Bronchial epithelial cell (primary cell): ENCODE results near the gene PAQR4. TPM values are rescaled to one million over a fixed set of nuclear protein-coding genes. Genes with fewer than 3 reads are reported as not detected.
"Not testable (repeated sequence)": the region's sequence is repeated elsewhere in the genome, so short reads cannot be mapped to it uniquely, and the experiment has no call there.

Experiments
- DNase-seq: peaks from one replicate; pipeline ENCODE4 v3.0.0-alpha.2; 2010; ENCODE audit warnings: low read depth
- FAIRE-seq: peaks from 2 replicates; lab custom pipeline; 2011; peaks lifted over from hg19 to GRCh38; lab: Jason Lieb, UNC
- H3K27me3 ChIP-seq: 2 replicates; pipeline ENCODE4 v1.5.1; 2011; ENCODE audit warnings: low read length; ENCODE audit not compliant: control insufficient read depth, insufficient read depth
- H3K36me3 ChIP-seq: 2 replicates; pipeline ENCODE4 v1.5.1; 2011; ENCODE audit warnings: low read length; ENCODE audit not compliant: control insufficient read depth, insufficient read depth
- H3K4me3 ChIP-seq: 2 replicates; pipeline ENCODE4 v1.5.1; 2011; ENCODE audit warnings: mild to moderate bottlenecking, low read depth, low read length, control low read depth
- total RNA-seq: library from RNA; depleted of rRNA; stranded (reverse); fragments of >200 nt; gene quantifications from 2 replicates; pipeline ENCODE4 v1.2.1, GENCODE V29; 2014
- TF ChIP-seq, protein P1 (sequence below): IDR thresholded peaks from 2 replicates; pipeline ENCODE4 v1.5.1; 2011; ENCODE audit warnings: mild to moderate bottlenecking, moderate library complexity, low read length, control low read depth, inconsistent platforms; ENCODE audit not compliant: insufficient read depth, severe bottlenecking

The PAQR4 gene
- total RNA-seq, 1 donor from 2014 or later: 5.3 TPM

DNA sequence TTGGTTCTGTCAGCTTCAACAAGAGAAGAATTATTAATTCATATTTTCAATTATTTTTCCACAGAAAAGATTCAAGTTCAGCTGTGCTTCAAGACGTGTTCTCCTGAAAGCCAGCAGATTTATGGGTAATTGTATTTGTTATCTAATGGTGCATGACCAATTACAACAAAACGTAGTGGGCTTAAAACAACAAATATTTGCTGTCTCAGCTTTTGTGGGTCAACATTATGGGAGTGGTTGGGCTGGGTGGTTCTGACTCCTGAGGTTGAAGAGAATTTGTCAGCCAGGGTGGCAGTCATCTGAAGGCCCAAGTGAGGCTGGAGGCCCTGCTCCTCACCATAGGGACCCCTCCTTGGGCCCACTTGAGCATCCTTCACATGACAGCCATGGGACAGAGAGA lies 29.2 kb upstream of the PAQR4 start:
- Histone ChIP-seq H3K4me3 (no peak overlapping the region), H3K27me3 (no peaks in the 10 kb centered on the region), H3K36me3 (peaks cover 43% of the 10 kb centered on the region)
- DNase-seq: no peak
- TF ChIP-seq, protein P1, sequence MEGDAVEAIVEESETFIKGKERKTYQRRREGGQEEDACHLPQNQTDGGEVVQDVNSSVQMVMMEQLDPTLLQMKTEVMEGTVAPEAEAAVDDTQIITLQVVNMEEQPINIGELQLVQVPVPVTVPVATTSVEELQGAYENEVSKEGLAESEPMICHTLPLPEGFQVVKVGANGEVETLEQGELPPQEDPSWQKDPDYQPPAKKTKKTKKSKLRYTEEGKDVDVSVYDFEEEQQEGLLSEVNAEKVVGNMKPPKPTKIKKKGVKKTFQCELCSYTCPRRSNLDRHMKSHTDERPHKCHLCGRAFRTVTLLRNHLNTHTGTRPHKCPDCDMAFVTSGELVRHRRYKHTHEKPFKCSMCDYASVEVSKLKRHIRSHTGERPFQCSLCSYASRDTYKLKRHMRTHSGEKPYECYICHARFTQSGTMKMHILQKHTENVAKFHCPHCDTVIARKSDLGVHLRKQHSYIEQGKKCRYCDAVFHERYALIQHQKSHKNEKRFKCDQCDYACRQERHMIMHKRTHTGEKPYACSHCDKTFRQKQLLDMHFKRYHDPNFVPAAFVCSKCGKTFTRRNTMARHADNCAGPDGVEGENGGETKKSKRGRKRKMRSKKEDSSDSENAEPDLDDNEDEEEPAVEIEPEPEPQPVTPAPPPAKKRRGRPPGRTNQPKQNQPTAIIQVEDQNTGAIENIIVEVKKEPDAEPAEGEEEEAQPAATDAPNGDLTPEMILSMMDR: no peak
- no peak for FAIRE-seq

DNA sequence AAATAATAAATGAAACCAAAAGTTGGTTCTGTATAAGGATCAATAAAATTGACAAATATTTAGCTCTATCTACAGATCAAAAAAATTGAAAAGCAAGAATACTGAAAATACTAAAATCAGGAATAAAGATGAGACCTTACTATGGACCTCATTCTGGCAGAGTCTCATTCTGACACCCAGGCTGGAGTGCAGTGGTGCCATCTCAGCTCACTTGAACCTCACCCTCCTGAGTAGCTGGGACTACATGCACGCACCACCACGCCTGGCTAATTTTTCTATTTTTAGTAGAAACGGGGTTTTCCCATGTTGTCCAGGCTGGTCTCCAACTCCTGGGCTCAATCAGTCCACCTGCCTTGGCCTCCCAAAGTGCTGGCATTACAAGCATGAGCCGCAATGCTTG lies 27.1 kb upstream of the PAQR4 start:
- no peak for FAIRE-seq
- TF ChIP-seq, protein P1: no peak
- H3K4me3 ChIP-seq: no peak overlapping the region

DNA sequence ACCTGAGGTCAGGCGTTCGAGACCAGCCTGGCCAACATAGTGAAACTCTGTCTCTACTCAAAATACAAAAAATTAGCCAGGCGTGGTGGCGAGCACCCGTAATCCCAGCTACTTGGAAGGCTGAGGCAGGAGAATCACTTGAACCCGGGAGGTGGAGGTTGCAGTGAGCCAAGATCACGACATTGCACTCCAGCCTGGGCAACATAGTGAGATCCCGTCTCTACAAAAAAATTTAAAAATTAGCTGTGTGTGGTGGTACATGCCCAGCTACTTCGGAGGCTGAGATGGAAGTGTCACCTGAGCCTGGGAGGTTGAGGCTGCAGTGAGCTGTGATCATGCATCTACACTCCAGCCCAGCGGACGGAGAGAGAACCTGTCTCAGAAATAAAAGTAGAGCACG lies 25.4 kb upstream of the PAQR4 start:
- not testable (repeated sequence) for H3K4me3 ChIP-seq, DNase-seq, FAIRE-seq, H3K27me3 ChIP-seq
- H3K36me3 ChIP-seq: peaks cover 22% of the 10 kb centered on the region

More for the DNA sequence above, 27.1 kb upstream of the PAQR4 start:
- no peak for DNase-seq
- H3K36me3 ChIP-seq: peaks cover 33% of the 10 kb centered on the region
- no peaks in the 10 kb centered on the region for H3K27me3 ChIP-seq

DNA sequence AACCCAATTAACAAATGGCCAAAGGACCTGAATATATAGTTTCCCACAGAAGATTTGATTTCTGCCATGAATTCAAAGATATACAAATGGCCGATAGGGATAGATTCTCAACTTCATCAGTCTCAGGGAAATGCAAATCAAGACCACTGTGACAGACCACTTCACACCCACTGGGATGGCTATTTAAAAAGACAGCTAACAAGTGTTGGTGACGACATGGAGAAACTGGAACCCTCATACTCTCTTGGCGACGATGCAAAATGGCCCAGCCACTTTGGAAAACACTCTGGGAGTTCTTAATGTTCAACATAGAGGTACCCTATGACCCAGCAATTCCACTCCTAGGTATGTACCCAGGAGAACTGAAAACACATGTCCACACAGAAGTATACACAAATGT lies 22.5 kb upstream of the PAQR4 start:
- FAIRE-seq (no peak), DNase-seq (no peak)
- Histone ChIP-seq H3K36me3 (peaks cover 13% of the 10 kb centered on the region), H3K4me3 (no peak overlapping the region), H3K27me3 (no peaks in the 10 kb centered on the region)
- TF ChIP-seq, protein P1: no peak

DNA sequence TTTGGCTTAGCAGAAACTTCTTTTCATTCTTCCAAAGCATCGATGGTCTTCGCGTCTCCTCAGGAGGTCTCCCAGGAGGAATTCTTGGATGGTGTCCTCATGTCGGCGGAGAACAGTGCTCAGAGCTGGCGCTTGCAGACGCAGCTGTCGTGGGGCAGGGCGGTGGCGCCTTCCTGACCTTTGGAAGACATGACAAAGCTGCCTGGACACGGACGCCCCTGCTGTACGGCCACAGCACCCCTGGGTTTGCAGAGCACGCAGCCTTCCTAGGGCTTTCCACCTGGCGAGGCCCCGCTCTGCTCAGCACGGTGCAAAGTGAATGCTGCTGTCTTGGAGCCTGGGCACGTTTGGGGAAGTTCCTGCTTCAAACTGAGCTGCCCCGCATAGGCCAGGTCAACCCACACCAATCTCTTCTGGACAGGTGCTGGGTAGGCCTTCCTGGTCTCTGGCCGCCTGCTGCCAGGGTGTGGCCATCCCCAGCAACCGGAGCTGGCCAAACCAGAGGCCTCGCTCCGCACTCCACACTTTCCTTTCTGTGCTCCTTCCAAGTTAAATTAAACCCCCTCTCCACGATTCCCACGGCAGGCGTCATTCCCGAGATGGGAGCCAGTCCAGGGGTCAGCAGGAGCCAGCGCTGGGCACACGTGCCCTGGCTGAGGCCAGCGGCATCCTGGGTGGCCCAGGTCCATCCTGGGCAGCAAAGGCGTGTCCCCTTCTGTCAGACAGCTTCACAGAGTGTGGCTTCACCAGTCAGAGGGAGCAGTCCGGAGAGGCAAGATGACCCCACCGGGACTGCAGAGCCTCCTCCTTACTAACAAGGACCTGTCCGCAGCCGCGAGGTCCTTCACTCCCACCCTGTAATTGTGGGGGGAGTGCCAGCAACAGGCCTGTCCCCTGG lies 20.1 kb upstream of the PAQR4 start:
- TF ChIP-seq, protein P1: no peak
- DNase-seq (no peak), FAIRE-seq (no peak)
- Histone ChIP-seq H3K36me3 (peaks cover 5% of the 10 kb centered on the region), H3K4me3 (no peak overlapping the region), H3K27me3 (no peaks in the 10 kb centered on the region)

DNA sequence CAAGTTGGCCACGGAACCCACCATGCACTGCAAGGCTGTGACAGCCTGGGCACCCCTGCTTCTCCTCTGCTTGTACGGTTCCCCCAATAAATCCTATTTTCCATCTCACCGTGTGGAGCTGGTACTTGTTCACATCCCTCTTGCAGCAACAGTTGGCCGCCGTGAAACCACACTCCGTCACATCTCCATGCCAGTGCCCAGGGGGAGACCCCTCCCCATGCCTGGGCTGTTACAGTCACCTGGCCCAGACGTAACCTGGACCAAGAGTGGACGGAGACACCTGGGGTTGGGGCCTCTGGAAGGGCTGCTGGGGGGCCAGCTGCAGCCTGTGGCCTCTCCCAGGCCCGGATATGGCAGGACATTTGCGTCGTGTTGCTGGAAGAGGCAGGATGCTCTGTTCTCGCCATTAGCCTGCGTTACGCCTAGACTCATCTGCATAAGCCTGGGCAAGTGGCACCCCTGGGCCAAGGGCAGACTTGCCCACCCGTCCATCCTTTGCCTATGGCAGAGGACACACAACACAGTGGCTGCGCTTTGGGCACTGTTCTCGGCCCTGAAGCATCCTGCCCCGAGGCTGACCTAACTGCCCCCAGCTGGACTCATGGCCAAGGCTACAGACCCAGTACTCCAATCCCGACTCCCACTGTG lies 19.3 kb upstream of the PAQR4 start:
- H3K36me3 ChIP-seq: peaks cover 5% of the 10 kb centered on the region
- no peak overlapping the region for H3K4me3 ChIP-seq
- DNase-seq (no peak), FAIRE-seq (no peak)
- H3K27me3 ChIP-seq: peaks cover 4% of the 10 kb centered on the region
- TF ChIP-seq, protein P1: no peak
